ENCODE measurements around the gene LDLRAD4. TPM values are rescaled to one million over a fixed set of nuclear protein-coding genes. Genes with fewer than 3 reads are reported as not detected.

LDLRAD4 gene
- total RNA-seq, 1 experiment from 2014 or later: not detected

DNA sequence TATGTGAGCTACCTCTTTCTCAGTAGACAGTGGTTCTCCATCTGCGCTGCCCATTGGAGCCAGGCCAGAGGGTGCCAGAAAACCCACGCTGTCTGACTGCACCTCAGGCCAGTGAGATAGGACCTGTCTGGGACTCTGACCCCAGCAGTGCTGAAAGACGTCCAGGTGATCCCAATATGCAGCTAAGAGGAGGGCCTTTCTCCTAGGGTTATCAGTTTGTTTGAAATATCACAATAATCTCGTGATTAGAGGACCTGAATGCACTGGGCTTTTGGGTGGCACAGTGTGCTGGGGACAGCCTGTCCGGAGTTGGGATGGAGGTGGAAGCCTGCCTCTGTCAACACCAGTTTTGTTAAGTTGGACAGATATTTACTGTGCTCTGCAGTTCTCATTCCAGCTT, 216.3 kb downstream of the LDLRAD4 start:
- H3K4me1 ChIP-seq (ENCODE audit: insufficient read depth, low read length): peaks cover 11% of the 10 kb centered on the region; the same call in 1 of the 2 replicates
- intact Hi-C loops (cut with micrococcal nuclease): no loop called here
- H3K79me2 ChIP-seq (ENCODE audit: low read length): no peaks in the 10 kb centered on the region
- TF ChIP-seq EZH2phosphoT487 (IDR thresholded peaks at IDR 0.05; ENCODE audit: borderline replicate concordance, low read length): no peak
- H3K36me3 ChIP-seq (ENCODE audit: low read depth, low read length): no peaks in the 10 kb centered on the region
- ChIA-PET CTCF (no interaction called here), POLR2A (ENCODE audit: unreplicated experiment) (no interaction called here)
- no peak overlapping the region for H3K27ac ChIP-seq (ENCODE audit: low read length)
- H4K20me1 ChIP-seq (ENCODE audit: low read length): no peaks in the 10 kb centered on the region
- H3K4me3 ChIP-seq (ENCODE audit: low read length): no peak overlapping the region
- H3K4me2 ChIP-seq (ENCODE audit: low read length): no peak overlapping the region
- no peaks in the 10 kb centered on the region for H3F3A ChIP-seq (ENCODE audit: low read length, unreplicated experiment)
- no peak for ATAC-seq
- no peak for DNase-seq
- no peaks in the 10 kb centered on the region for H3K9me3 ChIP-seq (ENCODE audit: low read length)
- no peaks in the 10 kb centered on the region for H3K9me2 ChIP-seq (replicated peaks; ENCODE audit: low read length)
- H2AFZ ChIP-seq (ENCODE audit: low read length): no peak overlapping the region
- no peak overlapping the region for H3K9ac ChIP-seq (ENCODE audit: low read length)
- BruUV-seq (replicated peaks): no TSS peak
- peaks cover 63% of the 10 kb centered on the region for H3K27me3 ChIP-seq (ENCODE audit: low read length)

DNA sequence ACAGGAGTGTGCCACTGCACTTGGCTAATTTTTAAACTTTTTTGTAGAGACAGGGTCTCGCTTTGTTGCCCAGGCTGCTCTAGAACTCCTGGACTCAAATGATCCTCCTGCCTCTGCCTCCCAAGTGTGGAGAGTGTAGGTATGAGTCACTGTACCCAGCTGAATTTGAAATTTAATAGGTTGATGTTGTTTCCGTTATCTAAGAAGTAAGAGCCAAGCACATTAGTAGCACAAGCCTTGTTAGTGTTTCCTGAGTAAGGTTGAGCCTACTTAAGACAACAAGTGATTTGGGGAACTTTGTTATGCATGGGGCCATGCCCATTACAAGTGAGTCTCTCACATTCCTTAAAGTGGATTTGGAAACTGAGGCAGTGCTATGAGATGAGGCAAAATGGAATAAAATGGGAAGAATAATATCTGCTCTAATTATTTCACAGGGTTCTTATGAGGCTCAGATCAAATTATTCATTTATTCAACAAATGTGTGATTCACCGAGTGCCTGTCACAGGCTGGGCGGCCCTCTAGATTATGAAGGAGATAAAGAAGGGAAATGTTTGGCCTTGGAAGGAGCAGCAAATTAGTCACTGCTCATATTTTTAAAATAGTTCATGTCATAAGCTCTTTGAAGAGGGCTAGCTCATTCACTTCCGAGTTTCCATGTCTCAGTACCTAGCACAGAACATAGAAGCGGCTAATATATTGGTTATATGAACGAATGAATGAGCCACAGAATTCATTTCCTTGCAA, 217.2 kb downstream of the LDLRAD4 start:
- H3K36me3 ChIP-seq (ENCODE audit: low read depth, low read length): no peaks in the 10 kb centered on the region
- H3K4me2 ChIP-seq (ENCODE audit: low read length): no peak overlapping the region
- no peaks in the 10 kb centered on the region for H3K9me2 ChIP-seq (replicated peaks; ENCODE audit: low read length)
- intact Hi-C loops (cut with micrococcal nuclease): no loop called here
- no peak overlapping the region for H3K9ac ChIP-seq (ENCODE audit: low read length)
- H3K79me2 ChIP-seq (ENCODE audit: low read length): no peaks in the 10 kb centered on the region
- ATAC-seq (peak; percentile 89), DNase-seq (peak; percentile 65)
- H3K27me3 ChIP-seq (ENCODE audit: low read length): peaks cover 63% of the 10 kb centered on the region
- peaks cover 11% of the 10 kb centered on the region; the same call in 1 of the 2 replicates for H3K4me1 ChIP-seq (ENCODE audit: insufficient read depth, low read length)
- H3F3A ChIP-seq (ENCODE audit: low read length, unreplicated experiment): no peaks in the 10 kb centered on the region
- H3K4me3 ChIP-seq (ENCODE audit: low read length): no peak overlapping the region
- no peak overlapping the region for H2AFZ ChIP-seq (ENCODE audit: low read length)
- BruUV-seq (replicated peaks): no TSS peak
- H4K20me1 ChIP-seq (ENCODE audit: low read length): no peaks in the 10 kb centered on the region
- TF ChIP-seq, protein P1, sequence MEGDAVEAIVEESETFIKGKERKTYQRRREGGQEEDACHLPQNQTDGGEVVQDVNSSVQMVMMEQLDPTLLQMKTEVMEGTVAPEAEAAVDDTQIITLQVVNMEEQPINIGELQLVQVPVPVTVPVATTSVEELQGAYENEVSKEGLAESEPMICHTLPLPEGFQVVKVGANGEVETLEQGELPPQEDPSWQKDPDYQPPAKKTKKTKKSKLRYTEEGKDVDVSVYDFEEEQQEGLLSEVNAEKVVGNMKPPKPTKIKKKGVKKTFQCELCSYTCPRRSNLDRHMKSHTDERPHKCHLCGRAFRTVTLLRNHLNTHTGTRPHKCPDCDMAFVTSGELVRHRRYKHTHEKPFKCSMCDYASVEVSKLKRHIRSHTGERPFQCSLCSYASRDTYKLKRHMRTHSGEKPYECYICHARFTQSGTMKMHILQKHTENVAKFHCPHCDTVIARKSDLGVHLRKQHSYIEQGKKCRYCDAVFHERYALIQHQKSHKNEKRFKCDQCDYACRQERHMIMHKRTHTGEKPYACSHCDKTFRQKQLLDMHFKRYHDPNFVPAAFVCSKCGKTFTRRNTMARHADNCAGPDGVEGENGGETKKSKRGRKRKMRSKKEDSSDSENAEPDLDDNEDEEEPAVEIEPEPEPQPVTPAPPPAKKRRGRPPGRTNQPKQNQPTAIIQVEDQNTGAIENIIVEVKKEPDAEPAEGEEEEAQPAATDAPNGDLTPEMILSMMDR (conservative IDR thresholded peaks at IDR 0.05; ENCODE audit: low read depth, low read length): no peak
- TF ChIP-seq EZH2phosphoT487 (IDR thresholded peaks at IDR 0.05; ENCODE audit: borderline replicate concordance, low read length) (no peak), EZH2 (IDR thresholded peaks at IDR 0.05; ENCODE audit: low read length, unreplicated experiment) (no peak)
- ChIA-PET CTCF (interaction anchor here (0.7 kb wide), 1 partner anchor 276 kb away, joined by 3 read pairs; no protein-coding TSS in a partner anchor), POLR2A (ENCODE audit: unreplicated experiment) (no interaction called here)
- H3K9me3 ChIP-seq (ENCODE audit: low read length): no peaks in the 10 kb centered on the region
- H3K27ac ChIP-seq (ENCODE audit: low read length): no peak overlapping the region

DNA sequence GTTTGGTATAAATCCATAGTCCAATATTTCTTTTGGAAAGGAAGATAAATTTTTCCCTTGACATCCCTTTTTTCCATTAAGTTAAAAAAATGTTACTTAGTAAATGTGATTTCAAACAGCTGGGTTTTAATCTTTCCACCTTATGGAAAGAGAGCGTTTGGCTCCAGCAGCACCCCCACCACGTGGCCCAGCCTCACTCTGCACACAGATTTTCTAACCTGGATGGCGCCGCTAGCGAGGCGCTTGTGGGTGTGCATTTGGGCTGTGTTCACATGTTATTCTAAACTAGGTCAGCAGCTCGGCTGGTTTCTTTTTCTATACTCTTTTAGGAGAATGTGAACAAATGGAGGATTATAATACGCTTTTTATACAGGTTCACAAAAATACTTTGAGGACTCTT, 218.0 kb downstream of the LDLRAD4 start:
- no TSS peak for BruUV-seq (replicated peaks)
- peaks cover 11% of the 10 kb centered on the region; the same call in 1 of the 2 replicates for H3K4me1 ChIP-seq (ENCODE audit: insufficient read depth, low read length)
- POLR2A ChIA-PET (ENCODE audit: unreplicated experiment): no interaction called here
- DNase-seq: no peak
- H3K79me2 ChIP-seq (ENCODE audit: low read length): no peaks in the 10 kb centered on the region
- no peak overlapping the region for H2AFZ ChIP-seq (ENCODE audit: low read length)
- CTCF ChIA-PET: interaction anchor here (0.7 kb wide), 1 partner anchor 277 kb away, joined by 3 read pairs; no protein-coding TSS in a partner anchor
- peaks cover 63% of the 10 kb centered on the region for H3K27me3 ChIP-seq (ENCODE audit: low read length)
- no peaks in the 10 kb centered on the region for H3K36me3 ChIP-seq (ENCODE audit: low read depth, low read length)
- H4K20me1 ChIP-seq (ENCODE audit: low read length): no peaks in the 10 kb centered on the region
- no peak for ATAC-seq
- intact Hi-C loops (cut with micrococcal nuclease): no loop called here
- H3K4me2 ChIP-seq (ENCODE audit: low read length): no peak overlapping the region
- H3K9ac ChIP-seq (ENCODE audit: low read length): no peak overlapping the region
- no peak overlapping the region for H3K4me3 ChIP-seq (ENCODE audit: low read length)
- TF ChIP-seq EZH2 (IDR thresholded peaks at IDR 0.05; ENCODE audit: low read length, unreplicated experiment) (no peak), EZH2phosphoT487 (IDR thresholded peaks at IDR 0.05; ENCODE audit: borderline replicate concordance, low read length) (no peak)
- TF ChIP-seq, protein P1 (conservative IDR thresholded peaks at IDR 0.05; ENCODE audit: low read depth, low read length): no peak
- H3K9me3 ChIP-seq (ENCODE audit: low read length): no peaks in the 10 kb centered on the region
- H3F3A ChIP-seq (ENCODE audit: low read length, unreplicated experiment): no peaks in the 10 kb centered on the region
- H3K27ac ChIP-seq (ENCODE audit: low read length): no peak overlapping the region
- no peaks in the 10 kb centered on the region for H3K9me2 ChIP-seq (replicated peaks; ENCODE audit: low read length)
